Osteocyte (in vitro differentiated cells): ENCODE results near the gene DDX18. TPM values are rescaled to one million over a fixed set of nuclear protein-coding genes. Genes with fewer than 3 reads are reported as not detected.

Experiments used
- DNase-seq: peaks from one replicate; pipeline ENCODE4 v3.0.0; 2021; ENCODE audit warnings: mixed read lengths; ENCODE audit not compliant: unreplicated experiment; ENCODE audit errors: extremely low spot score
- H3K27ac Mint-ChIP-seq: one replicate; pipeline ENCODE4 v1.8.0; 2021; ENCODE audit warnings: mild to moderate bottlenecking, mixed read lengths; ENCODE audit not compliant: unreplicated experiment
- H3K27me3 Mint-ChIP-seq: one replicate; pipeline ENCODE4 v1.8.0; 2021; ENCODE audit warnings: mixed read lengths; ENCODE audit not compliant: unreplicated experiment
- H3K36me3 Mint-ChIP-seq: one replicate; pipeline ENCODE4 v1.8.0; 2021; ENCODE audit warnings: mixed read lengths; ENCODE audit not compliant: unreplicated experiment
- H3K4me1 Mint-ChIP-seq: one replicate; pipeline ENCODE4 v1.8.0; 2021; ENCODE audit warnings: mixed read lengths; ENCODE audit not compliant: unreplicated experiment
- H3K4me3 Mint-ChIP-seq: one replicate; pipeline ENCODE4 v1.8.0; 2021; ENCODE audit warnings: mild to moderate bottlenecking, moderate library complexity, mixed read lengths; ENCODE audit not compliant: unreplicated experiment
- H3K9me3 Mint-ChIP-seq: one replicate; pipeline ENCODE4 v1.8.0; 2021; ENCODE audit warnings: mixed read lengths; ENCODE audit not compliant: unreplicated experiment
- CTCF ChIP-seq: fragments of 200-600 bp; sonication (generic); IDR thresholded peaks from 2 replicates; pipeline ENCODE4 v1.5.0; 2021; ENCODE audit warnings: antibody characterized with exemption, mild to moderate bottlenecking, moderate library complexity
- total RNA-seq: library from RNA; stranded (reverse); gene quantifications from 2 replicates; pipeline ENCODE4 v1.2.1, GENCODE V29; 2021

Gene DDX18
- total RNA-seq, 1 donor from 2014 or later, result 49.4 TPM

DNA sequence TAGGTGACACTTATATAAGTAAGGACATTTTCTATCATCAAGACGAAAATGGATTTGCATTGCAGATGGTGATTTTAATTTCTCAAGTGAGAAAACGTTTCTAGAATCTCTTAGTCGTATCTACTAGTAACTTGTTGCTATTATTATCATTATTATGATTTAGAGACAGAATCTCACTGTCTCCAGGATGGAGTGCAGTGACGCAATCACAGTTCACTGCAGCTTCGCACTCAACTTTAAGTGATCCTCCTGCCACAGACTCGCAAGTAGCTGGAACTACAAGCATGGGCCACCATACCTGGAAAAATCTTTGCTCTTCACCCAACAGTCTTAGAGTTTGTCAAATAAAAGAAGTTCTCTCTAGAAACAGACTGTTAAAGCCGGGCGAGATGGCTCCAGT, 37.6 kb upstream of the DDX18 start:
- Mint-ChIP-seq H3K27ac (no peak overlapping the region), H3K4me1 (no peaks in the 10 kb centered on the region), H3K36me3 (no peaks in the 10 kb centered on the region), H3K4me3 (no peak overlapping the region), H3K27me3 (peaks cover 2% of the 10 kb centered on the region), H3K9me3 (no peaks in the 10 kb centered on the region)
- DNase-seq, result no peak
- TF ChIP-seq CTCF, result no peak

GRCh38 chr2:117785740-117786139, 28.8 kb upstream of the DDX18 start:
- Mint-ChIP-seq H3K4me3 (no peak overlapping the region), H3K9me3 (no peaks in the 10 kb centered on the region), H3K4me1 (no peaks in the 10 kb centered on the region), H3K27ac (no peak overlapping the region), H3K36me3 (no peaks in the 10 kb centered on the region), H3K27me3 (no peaks in the 10 kb centered on the region)
- DNase-seq, result no peak
- TF ChIP-seq CTCF, result peak; percentile 71

- no peaks in the 10 kb centered on the region for H3K36me3 Mint-ChIP-seq
- no peak for DNase-seq
- H3K4me3 Mint-ChIP-seq, result no peak overlapping the region
- TF ChIP-seq CTCF, result no peak
- H3K27ac Mint-ChIP-seq, result no peak overlapping the region
- peaks cover 6% of the 10 kb centered on the region for H3K27me3 Mint-ChIP-seq
- no peaks in the 10 kb centered on the region for H3K4me1 Mint-ChIP-seq
- no peaks in the 10 kb centered on the region for H3K9me3 Mint-ChIP-seq
Measured at GRCh38 chr2:117786520-117786919, 28.0 kb upstream of the DDX18 start.

DNA sequence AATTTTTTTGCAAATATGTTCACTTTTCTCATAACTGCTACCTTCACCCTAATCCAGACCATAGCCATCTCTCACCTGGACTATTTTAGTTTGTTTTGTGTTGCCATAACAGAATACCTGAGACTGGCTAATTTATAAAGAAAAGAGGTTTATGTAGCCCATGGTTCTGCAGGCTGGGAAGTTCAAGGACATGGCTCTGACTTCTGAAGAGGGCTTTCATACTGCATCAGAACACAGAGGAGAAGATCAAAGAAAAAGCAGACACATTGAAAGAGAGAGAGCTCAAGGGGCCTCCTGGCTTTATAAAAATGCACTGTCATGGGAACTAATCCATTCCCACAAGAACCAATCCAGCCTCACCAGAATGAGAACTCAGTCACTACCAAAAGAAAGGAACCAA, 25.0 kb upstream of the DDX18 start:
- no peaks in the 10 kb centered on the region for H3K9me3 Mint-ChIP-seq
- H3K27me3 Mint-ChIP-seq, result peaks cover 12% of the 10 kb centered on the region
- no peaks in the 10 kb centered on the region for H3K4me1 Mint-ChIP-seq
- TF ChIP-seq CTCF, result no peak
- no peak for DNase-seq
- H3K36me3 Mint-ChIP-seq, result no peaks in the 10 kb centered on the region
- no peak overlapping the region for H3K4me3 Mint-ChIP-seq
- no peak overlapping the region for H3K27ac Mint-ChIP-seq

GRCh38 chr2:117794668-117795067, 19.8 kb upstream of the DDX18 start:
- Mint-ChIP-seq H3K36me3 (no peaks in the 10 kb centered on the region), H3K4me3 (no peak overlapping the region), H3K27me3 (peaks cover 17% of the 10 kb centered on the region), H3K9me3 (no peaks in the 10 kb centered on the region), H3K4me1 (no peaks in the 10 kb centered on the region), H3K27ac (no peak overlapping the region)
- no peak for DNase-seq
- TF ChIP-seq CTCF, result no peak
